Glutamatergic neuron (in vitro differentiated cells): Measurements from ENCODE around the gene PTN. TPM values are rescaled to one million over a fixed set of nuclear protein-coding genes. Genes with fewer than 3 reads are reported as not detected.

Experiments
- DNase-seq: peaks from one replicate; pipeline ENCODE4 v3.0.0; 2022
- H3K27ac Mint-ChIP-seq: one replicate; pipeline ENCODE4 v1.8.0; 2020; ENCODE audit warnings: mild to moderate bottlenecking, mixed read lengths, inconsistent platforms; ENCODE audit not compliant: unreplicated experiment
- H3K27me3 Mint-ChIP-seq: one replicate; pipeline ENCODE4 v1.8.0; 2020; ENCODE audit warnings: mild to moderate bottlenecking, moderate library complexity, mixed read lengths, inconsistent platforms; ENCODE audit not compliant: unreplicated experiment
- H3K36me3 Mint-ChIP-seq: one replicate; pipeline ENCODE4 v1.8.0; 2020; ENCODE audit warnings: mild to moderate bottlenecking, mixed read lengths, inconsistent platforms; ENCODE audit not compliant: unreplicated experiment
- H3K4me1 Mint-ChIP-seq: one replicate; pipeline ENCODE4 v1.8.0; 2020; ENCODE audit warnings: mild to moderate bottlenecking, low read depth, mixed read lengths, inconsistent platforms; ENCODE audit not compliant: unreplicated experiment
- H3K4me3 Mint-ChIP-seq: one replicate; pipeline ENCODE4 v1.8.0; 2020; ENCODE audit warnings: mild to moderate bottlenecking, mixed read lengths, inconsistent platforms; ENCODE audit not compliant: unreplicated experiment
- H3K9me3 Mint-ChIP-seq: one replicate; pipeline ENCODE4 v1.8.0; 2020; ENCODE audit warnings: mild to moderate bottlenecking, moderate library complexity, mixed read lengths, inconsistent platforms; ENCODE audit not compliant: unreplicated experiment
- total RNA-seq: library from RNA; stranded (reverse); fragmentation: NEBNext Ultra II Directional; extraction: Animal tissue kit (Norgen Biotek cat#: 25700); gene quantifications from one replicate; pipeline ENCODE4 v1.2.1, GENCODE V29; 2021; ENCODE audit not compliant: unreplicated experiment
- TF ChIP-seq, protein P1 (sequence below): fragments of 200-600 bp; sonication (generic); IDR thresholded peaks from one replicate; pipeline ENCODE4 v1.5.0; 2021; ENCODE audit not compliant: partially characterized antibody, unreplicated experiment

The PTN gene
- total RNA-seq, 1 donor from 2014 or later: 40.0 TPM

DNA sequence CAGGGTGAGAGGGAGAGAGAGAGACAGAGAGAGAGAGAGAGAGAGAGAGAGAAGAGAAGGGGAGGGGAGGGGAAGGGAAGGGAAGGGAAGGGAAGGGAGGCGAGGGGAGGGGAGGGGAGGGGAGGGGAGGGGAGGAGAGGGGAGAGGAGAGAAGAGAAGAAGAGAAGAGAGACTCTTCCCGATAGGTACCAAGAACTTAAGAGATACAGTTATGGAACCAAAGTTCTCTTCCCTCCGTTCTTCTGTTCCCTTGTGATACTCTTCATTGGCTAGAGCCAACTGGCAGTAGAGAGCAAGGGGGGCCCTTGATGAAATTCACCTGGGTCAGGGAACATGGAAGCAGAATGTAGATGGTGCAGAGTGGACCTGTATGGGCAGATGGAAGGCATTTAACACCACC lies 122.1 kb downstream of the PTN start:
- H3K9me3 Mint-ChIP-seq: peaks cover 4% of the 10 kb centered on the region
- no peaks in the 10 kb centered on the region for H3K27me3 Mint-ChIP-seq
- no peak overlapping the region for H3K27ac Mint-ChIP-seq
- DNase-seq: no peak
- no peaks in the 10 kb centered on the region for H3K4me1 Mint-ChIP-seq
- TF ChIP-seq, protein P1, sequence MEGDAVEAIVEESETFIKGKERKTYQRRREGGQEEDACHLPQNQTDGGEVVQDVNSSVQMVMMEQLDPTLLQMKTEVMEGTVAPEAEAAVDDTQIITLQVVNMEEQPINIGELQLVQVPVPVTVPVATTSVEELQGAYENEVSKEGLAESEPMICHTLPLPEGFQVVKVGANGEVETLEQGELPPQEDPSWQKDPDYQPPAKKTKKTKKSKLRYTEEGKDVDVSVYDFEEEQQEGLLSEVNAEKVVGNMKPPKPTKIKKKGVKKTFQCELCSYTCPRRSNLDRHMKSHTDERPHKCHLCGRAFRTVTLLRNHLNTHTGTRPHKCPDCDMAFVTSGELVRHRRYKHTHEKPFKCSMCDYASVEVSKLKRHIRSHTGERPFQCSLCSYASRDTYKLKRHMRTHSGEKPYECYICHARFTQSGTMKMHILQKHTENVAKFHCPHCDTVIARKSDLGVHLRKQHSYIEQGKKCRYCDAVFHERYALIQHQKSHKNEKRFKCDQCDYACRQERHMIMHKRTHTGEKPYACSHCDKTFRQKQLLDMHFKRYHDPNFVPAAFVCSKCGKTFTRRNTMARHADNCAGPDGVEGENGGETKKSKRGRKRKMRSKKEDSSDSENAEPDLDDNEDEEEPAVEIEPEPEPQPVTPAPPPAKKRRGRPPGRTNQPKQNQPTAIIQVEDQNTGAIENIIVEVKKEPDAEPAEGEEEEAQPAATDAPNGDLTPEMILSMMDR: no peak
- H3K4me3 Mint-ChIP-seq: no peak overlapping the region
- H3K36me3 Mint-ChIP-seq: no peaks in the 10 kb centered on the region

DNA sequence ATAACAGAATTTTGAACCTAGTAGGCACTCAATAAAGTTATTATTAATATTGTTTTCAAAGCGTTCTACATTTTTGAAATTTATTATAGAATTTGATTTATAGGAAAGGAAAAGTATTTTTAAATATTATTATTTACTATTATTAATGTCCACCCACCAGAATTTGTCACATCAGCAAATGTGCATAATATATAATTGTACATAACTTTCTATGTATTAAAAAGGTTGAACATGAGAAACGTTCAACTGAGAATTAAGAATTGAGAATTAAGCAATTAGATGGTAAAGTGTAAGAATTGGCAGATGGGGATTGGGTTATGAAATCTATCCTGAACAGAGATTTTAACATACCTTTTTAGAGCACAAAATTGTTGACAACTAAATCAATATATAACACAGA lies 129.8 kb downstream of the PTN start:
- Mint-ChIP-seq H3K9me3 (peaks cover 9% of the 10 kb centered on the region), H3K4me3 (no peak overlapping the region), H3K36me3 (no peaks in the 10 kb centered on the region), H3K4me1 (peaks cover 8% of the 10 kb centered on the region), H3K27ac (no peak overlapping the region), H3K27me3 (no peaks in the 10 kb centered on the region)
- DNase-seq: no peak
- TF ChIP-seq, protein P1: no peak

DNA sequence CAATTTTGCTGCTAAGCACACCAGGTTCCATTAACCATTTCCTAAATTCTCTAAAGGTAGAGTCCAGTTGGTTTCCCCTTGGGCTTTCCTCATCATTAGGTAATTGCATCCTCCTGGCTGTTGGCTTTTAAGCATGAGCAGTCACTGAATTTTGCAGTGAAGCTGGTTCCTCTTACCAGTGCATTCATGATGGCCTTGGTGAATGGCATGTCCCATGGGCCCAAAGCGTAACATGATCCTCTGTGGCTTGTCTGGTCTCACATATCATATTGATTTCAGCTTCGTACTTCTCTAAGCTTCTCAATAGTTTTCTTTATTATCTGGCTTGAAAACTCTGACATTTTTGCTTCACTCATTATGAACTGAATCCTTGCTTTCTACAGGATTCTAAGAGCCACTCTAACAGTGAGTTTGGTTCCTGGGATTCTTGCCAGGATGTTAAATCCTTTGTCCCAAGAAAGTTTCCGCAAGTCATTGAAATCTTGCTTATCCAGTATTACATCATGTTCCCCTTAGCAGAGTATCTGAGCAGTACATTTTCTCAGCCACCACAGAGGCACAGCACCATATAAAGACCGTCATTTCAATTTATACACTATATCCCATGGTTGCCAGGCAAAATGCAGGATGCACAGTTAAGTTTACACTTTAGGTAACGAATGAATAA lies 134.2 kb downstream of the PTN start:
- H3K4me1 Mint-ChIP-seq: peaks cover 9% of the 10 kb centered on the region
- peak overlapping the region; percentile 64 for H3K27ac Mint-ChIP-seq
- TF ChIP-seq, protein P1: no peak
- peak overlapping the region; percentile 18 for H3K4me3 Mint-ChIP-seq
- peaks cover 4% of the 10 kb centered on the region for H3K36me3 Mint-ChIP-seq
- peak; percentile 73 for DNase-seq
- H3K27me3 Mint-ChIP-seq: no peaks in the 10 kb centered on the region
- peaks cover 10% of the 10 kb centered on the region for H3K9me3 Mint-ChIP-seq

DNA sequence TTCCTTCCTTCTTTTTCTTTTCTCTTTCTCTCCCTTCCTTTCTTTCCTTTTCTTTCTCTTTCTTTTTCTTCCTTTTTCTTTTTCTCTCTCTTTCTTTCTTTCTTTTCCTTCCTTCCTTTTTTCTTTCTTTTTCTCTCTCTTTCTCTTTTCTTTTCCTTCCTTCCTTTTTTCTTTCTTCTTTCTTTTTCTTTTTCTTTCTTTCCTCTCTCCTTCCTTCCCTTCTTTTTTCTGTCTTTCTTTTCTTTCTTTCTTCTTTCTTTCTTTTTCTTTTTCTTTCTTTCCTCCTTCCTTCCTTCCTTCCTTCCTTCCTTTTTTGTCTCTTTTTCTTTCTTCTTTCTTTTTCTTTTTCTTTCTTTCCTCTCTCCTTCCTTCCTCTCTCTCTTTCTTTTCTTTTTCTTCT lies 136.8 kb downstream of the PTN start:
- Mint-ChIP-seq H3K9me3 (peaks cover 10% of the 10 kb centered on the region), H3K4me1 (peaks cover 9% of the 10 kb centered on the region), H3K27ac (no peak overlapping the region), H3K27me3 (no peaks in the 10 kb centered on the region), H3K4me3 (no peak overlapping the region), H3K36me3 (peaks cover 4% of the 10 kb centered on the region)
- TF ChIP-seq, protein P1: no peak
- no peak for DNase-seq

DNA sequence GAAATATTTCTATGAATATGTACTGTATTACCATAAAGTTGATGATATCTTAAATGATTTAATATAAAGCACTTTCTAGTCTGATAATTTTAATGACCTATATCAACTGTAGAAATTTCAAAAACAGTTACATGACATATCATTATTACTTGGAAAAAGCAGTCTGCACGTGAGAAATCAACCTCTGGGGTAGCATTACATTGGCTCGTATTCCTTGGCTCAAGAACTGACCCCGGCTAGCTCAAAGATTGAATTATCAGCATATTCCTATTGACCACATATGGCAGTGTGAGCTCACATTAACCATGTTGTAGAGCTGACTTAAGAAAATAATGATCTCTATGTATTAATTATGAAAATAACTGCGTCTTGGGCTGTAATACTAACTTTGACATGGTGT lies 139.3 kb downstream of the PTN start:
- Mint-ChIP-seq H3K4me1 (peaks cover 5% of the 10 kb centered on the region), H3K36me3 (peaks cover 4% of the 10 kb centered on the region), H3K4me3 (no peak overlapping the region), H3K27ac (no peak overlapping the region), H3K27me3 (no peaks in the 10 kb centered on the region), H3K9me3 (peaks cover 8% of the 10 kb centered on the region)
- TF ChIP-seq, protein P1: no peak
- DNase-seq: no peak
